ENCODE measurements around the gene CBARP. TPM values are rescaled to one million over a fixed set of nuclear protein-coding genes. Genes with fewer than 3 reads are reported as not detected.
A peak's percentile ranks its signal among the peaks of the same experiment; 100 is the strongest.

CBARP gene
- total and polyA plus RNA-seq, 2 of the 13 experiments (the other 11 are each of a cell fraction or from before 2014, with no cell fraction given), result 1.2 to 1.4 TPM

DNA sequence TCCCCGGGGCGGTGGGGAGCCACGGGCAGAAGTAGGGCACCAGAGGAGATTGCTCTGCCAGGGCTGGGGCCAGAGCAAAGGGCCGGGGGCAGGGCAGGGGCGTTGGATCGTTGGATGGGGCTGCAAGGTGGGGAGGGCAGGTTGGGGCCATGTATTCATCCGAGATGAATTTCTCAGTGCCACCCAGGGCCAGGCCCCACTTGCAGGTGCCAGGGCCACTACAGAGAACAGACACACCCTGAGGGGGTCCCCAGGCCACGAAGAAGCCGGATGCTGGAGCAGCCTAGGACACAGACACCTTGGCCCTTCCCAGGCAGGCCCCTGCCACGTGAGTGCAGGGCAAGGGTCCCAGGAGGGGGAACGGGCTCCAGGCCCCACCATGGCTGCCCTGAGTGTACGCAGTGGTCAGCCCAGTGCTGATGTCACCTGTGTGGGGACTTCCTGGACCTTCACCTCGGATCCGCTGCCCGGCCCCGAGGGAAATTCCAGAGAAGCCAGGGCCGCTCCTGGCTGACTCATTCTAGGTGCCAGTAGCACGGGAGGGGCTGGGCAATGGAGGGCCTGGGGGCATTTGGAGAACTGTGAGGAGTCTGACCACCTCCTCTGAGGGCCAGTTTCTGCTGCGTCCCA is 54.1 kb downstream of the CBARP start (continued):
- TF ChIP-seq, protein P1, sequence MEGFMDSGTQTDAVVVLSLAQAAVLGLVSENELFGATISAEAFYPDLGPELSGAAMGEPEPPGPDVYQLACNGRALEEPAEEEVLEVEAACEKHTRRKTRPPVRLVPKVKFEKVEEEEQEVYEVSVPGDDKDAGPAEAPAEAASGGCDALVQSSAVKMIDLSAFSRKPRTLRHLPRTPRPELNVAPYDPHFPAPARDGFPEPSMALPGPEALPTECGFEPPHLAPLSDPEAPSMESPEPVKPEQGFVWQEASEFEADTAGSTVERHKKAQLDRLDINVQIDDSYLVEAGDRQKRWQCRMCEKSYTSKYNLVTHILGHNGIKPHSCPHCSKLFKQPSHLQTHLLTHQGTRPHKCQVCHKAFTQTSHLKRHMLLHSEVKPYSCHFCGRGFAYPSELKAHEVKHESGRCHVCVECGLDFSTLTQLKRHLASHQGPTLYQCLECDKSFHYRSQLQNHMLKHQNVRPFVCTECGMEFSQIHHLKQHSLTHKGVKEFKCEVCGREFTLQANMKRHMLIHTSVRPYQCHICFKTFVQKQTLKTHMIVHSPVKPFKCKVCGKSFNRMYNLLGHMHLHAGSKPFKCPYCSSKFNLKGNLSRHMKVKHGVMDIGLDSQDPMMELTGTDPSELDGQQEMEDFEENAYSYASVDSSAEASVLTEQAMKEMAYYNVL (CRISPR knock-in tag; IDR thresholded peaks at IDR 0.05; ENCODE audit: borderline replicate concordance), result 0 out of 2 replicates have a peak, but pooled peaks have one; percentile 32
- TF ChIP-seq SALL1 (CRISPR knock-in tag; IDR thresholded peaks at IDR 0.05) (peak; percentile 73), ZBTB7B (CRISPR knock-in tag; IDR thresholded peaks at IDR 0.05) (peak; percentile 70; the same call in 1 of the 2 replicates), IKZF5 (CRISPR knock-in tag; IDR thresholded peaks at IDR 0.05) (0 out of 2 replicates have a peak, but pooled peaks have one; percentile 38), NR2F1 (CRISPR knock-in tag; IDR thresholded peaks at IDR 0.05) (no peak), ZNF713 (CRISPR knock-in tag; IDR thresholded peaks at IDR 0.05) (peak; percentile 51; the same call in 1 of the 2 replicates), BRD4 (CRISPR knock-in tag; IDR thresholded peaks at IDR 0.05) (no peak), SALL2 (CRISPR knock-in tag; IDR thresholded peaks at IDR 0.05) (no peak), SRY (CRISPR knock-in tag; IDR thresholded peaks at IDR 0.05) (0 out of 2 replicates have a peak, but pooled peaks have one; percentile 32), PAX8 (CRISPR knock-in tag; IDR thresholded peaks at IDR 0.05; ENCODE audit: borderline replicate concordance) (no peak), FOXA1 (IDR thresholded peaks at IDR 0.05) (no peak), FOXA1 (CRISPR knock-in tag; IDR thresholded peaks at IDR 0.05) (peak; percentile 11; the same call in 1 of the 2 replicates), SYNCRIP (IDR thresholded peaks at IDR 0.05; ENCODE audit: insufficient read depth, low read depth, low read length) (no peak), HOXA3 (CRISPR knock-in tag; IDR thresholded peaks at IDR 0.05) (peak; percentile 87), SMARCE1 (IDR thresholded peaks at IDR 0.05; ENCODE audit: borderline replicate concordance) (no peak), NFIB (CRISPR knock-in tag; IDR thresholded peaks at IDR 0.05; ENCODE audit: borderline replicate concordance) (no peak), MBD4 (IDR thresholded peaks at IDR 0.05; ENCODE audit: borderline replicate concordance, low read length) (no peak), GATAD2A (CRISPR knock-in tag; IDR thresholded peaks at IDR 0.05) (peak; percentile 58; the same call in 1 of the 2 replicates)
- TF ChIP-seq, protein P2, sequence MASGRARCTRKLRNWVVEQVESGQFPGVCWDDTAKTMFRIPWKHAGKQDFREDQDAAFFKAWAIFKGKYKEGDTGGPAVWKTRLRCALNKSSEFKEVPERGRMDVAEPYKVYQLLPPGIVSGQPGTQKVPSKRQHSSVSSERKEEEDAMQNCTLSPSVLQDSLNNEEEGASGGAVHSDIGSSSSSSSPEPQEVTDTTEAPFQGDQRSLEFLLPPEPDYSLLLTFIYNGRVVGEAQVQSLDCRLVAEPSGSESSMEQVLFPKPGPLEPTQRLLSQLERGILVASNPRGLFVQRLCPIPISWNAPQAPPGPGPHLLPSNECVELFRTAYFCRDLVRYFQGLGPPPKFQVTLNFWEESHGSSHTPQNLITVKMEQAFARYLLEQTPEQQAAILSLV (CRISPR knock-in tag; IDR thresholded peaks at IDR 0.05; ENCODE audit: borderline replicate concordance), result peak; percentile 62; the same call in 1 of the 2 replicates
- TF ChIP-seq, protein P3, sequence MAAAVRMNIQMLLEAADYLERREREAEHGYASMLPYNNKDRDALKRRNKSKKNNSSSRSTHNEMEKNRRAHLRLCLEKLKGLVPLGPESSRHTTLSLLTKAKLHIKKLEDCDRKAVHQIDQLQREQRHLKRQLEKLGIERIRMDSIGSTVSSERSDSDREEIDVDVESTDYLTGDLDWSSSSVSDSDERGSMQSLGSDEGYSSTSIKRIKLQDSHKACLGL (CRISPR knock-in tag; IDR thresholded peaks at IDR 0.05), result peak; percentile 70; the same call in 1 of the 2 replicates
- TF ChIP-seq, protein P4, sequence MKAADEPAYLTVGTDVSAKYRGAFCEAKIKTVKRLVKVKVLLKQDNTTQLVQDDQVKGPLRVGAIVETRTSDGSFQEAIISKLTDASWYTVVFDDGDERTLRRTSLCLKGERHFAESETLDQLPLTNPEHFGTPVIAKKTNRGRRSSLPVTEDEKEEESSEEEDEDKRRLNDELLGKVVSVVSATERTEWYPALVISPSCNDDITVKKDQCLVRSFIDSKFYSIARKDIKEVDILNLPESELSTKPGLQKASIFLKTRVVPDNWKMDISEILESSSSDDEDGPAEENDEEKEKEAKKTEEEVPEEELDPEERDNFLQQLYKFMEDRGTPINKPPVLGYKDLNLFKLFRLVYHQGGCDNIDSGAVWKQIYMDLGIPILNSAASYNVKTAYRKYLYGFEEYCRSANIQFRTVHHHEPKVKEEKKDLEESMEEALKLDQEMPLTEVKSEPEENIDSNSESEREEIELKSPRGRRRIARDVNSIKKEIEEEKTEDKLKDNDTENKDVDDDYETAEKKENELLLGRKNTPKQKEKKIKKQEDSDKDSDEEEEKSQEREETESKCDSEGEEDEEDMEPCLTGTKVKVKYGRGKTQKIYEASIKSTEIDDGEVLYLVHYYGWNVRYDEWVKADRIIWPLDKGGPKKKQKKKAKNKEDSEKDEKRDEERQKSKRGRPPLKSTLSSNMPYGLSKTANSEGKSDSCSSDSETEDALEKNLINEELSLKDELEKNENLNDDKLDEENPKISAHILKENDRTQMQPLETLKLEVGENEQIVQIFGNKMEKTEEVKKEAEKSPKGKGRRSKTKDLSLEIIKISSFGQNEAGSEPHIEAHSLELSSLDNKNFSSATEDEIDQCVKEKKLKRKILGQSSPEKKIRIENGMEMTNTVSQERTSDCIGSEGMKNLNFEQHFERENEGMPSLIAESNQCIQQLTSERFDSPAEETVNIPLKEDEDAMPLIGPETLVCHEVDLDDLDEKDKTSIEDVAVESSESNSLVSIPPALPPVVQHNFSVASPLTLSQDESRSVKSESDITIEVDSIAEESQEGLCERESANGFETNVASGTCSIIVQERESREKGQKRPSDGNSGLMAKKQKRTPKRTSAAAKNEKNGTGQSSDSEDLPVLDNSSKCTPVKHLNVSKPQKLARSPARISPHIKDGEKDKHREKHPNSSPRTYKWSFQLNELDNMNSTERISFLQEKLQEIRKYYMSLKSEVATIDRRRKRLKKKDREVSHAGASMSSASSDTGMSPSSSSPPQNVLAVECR (CRISPR knock-in tag; IDR thresholded peaks at IDR 0.05; ENCODE audit: borderline replicate concordance), result peak; percentile 28; the same call in 1 of the 2 replicates
